Rectal smooth muscle tissue (tissue), 1 donor: ENCODE data around the gene AQP12A.

Experiments
- H3K27ac ChIP-seq: one replicate; pipeline ENCODE4 v1.7.0; 2013; ENCODE audit warnings: low read depth, low read length, inconsistent platforms
- H3K27me3 ChIP-seq: one replicate; pipeline ENCODE4 v1.7.0; 2013; ENCODE audit warnings: low read length; ENCODE audit not compliant: control insufficient read depth, insufficient read depth
- H3K36me3 ChIP-seq: one replicate; pipeline ENCODE4 v1.7.0; 2013; ENCODE audit warnings: low read length; ENCODE audit not compliant: control insufficient read depth, insufficient read depth
- H3K4me1 ChIP-seq: one replicate; pipeline ENCODE4 v1.7.0; 2013; ENCODE audit warnings: low read length; ENCODE audit not compliant: control insufficient read depth, insufficient read depth
- H3K4me3 ChIP-seq: one replicate; pipeline ENCODE4 v1.7.0; 2013; ENCODE audit warnings: low read length
- H3K9ac ChIP-seq: one replicate; pipeline ENCODE4 v1.7.0; 2013; ENCODE audit warnings: low read length

The AQP12A gene

DNA sequence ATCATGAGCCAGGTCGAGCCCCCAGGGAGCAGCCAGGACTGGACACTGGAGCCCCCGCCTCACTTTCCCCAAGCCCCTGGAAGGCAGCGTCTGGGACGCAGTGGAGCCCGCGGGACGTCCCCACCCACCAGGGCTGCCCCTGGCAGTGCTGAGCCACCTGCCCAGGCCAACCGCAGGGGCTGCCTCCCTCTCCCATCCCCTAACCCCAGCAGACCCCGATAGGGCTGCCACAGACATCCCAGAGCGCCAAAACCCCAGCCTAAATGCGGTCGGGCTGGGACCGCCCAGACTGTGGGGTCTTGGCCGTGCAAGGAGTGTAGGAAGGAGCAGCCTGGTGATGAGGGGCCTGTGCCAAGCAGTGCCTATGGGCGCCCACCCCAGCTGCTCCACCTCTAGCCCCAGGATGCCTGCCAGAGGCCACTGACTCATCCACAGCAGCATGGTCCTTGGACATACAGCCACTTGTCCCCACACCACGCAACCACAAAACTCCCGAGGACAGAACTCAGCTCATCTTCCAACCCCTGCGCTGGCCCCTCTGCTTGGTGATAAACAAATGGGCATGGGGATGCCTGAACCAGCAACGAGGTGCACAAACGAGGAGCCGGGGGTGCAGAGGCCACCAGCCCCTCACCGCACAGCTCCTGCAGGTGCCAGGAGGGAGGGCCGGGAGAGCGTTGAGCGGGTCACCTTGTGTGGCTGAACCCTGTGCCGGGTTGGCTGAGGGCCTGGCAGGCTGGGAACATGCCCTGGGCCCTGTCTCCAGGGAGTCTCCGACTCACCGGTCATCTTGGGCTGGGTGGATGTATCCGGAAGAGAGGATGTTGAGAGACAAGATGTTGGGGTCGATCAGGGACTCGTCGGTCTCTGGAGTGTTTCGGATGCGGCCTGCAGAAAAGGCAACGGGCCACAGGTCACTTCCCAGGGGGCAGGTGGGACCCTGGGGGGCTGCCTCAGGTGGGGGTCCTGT lies 44.9 kb downstream of the AQP12A start:
- Histone ChIP-seq H3K9ac (no peak overlapping the region), H3K27me3 (no peaks in the 10 kb centered on the region), H3K4me1 (peaks cover 6% of the 10 kb centered on the region), H3K27ac (no peak overlapping the region), H3K4me3 (no peak overlapping the region), H3K36me3 (no peaks in the 10 kb centered on the region)

DNA sequence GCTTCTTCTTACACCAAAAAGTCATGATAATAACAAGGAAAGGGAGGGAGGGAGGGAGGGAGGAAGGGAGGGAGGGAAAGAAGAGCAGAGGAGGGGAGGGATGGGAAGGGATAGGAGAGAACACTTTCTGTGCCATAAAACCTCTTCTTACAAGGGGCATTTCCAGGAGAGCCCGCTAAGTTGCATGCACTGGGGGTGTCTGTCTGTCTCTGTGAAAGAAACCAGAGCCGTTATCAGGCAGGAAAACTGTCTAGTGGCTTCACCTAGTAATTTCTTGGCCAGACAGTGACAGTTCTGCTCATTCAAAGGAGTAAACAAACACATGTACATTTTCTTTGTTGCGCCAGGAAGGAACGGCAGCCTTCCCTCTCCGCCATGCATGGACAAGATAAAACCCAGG lies 45.8 kb downstream of the AQP12A start:
- H3K9ac ChIP-seq, result no peak overlapping the region
- H3K4me3 ChIP-seq, result no peak overlapping the region
- no peaks in the 10 kb centered on the region for H3K27me3 ChIP-seq
- peaks cover 6% of the 10 kb centered on the region for H3K4me1 ChIP-seq
- H3K27ac ChIP-seq, result no peak overlapping the region
- no peaks in the 10 kb centered on the region for H3K36me3 ChIP-seq

- Histone ChIP-seq H3K36me3 (no peaks in the 10 kb centered on the region), H3K9ac (no peak overlapping the region), H3K4me1 (peaks cover 6% of the 10 kb centered on the region), H3K4me3 (no peak overlapping the region), H3K27ac (no peak overlapping the region), H3K27me3 (no peaks in the 10 kb centered on the region)
These were observed 46.3 kb downstream of the AQP12A start for GRCh38 chr2:240737958-240738357.

DNA sequence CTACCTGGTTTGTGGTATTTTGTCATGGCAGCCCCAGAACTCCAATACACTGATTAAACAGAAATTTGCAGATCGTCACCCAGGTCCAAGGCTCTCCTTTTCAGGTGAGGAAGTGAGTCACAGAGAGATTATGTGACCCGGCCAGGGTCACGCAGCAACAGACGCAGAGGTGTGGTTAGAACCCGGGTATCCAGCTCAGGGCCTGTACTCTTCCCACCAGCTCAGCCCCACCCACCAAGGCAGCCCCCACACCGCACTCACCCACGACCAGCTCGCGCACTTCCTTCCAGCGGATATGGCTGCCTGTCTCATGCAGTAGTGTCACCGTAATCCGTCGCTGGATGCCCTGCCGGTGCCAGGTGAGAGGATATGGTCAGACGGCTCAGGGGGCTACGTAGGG lies 48.1 kb downstream of the AQP12A start:
- Histone ChIP-seq H3K27me3 (no peaks in the 10 kb centered on the region), H3K36me3 (no peaks in the 10 kb centered on the region), H3K27ac (no peak overlapping the region), H3K4me1 (peaks cover 6% of the 10 kb centered on the region), H3K4me3 (no peak overlapping the region), H3K9ac (no peak overlapping the region)

- H3K36me3 ChIP-seq, result no peaks in the 10 kb centered on the region
- peaks cover 6% of the 10 kb centered on the region for H3K4me1 ChIP-seq
- no peak overlapping the region for H3K4me3 ChIP-seq
- H3K9ac ChIP-seq, result no peak overlapping the region
- no peak overlapping the region for H3K27ac ChIP-seq
- no peaks in the 10 kb centered on the region for H3K27me3 ChIP-seq
These were observed 49.4 kb downstream of the AQP12A start for GRCh38 chr2:240741091-240741490.

GRCh38 chr2:240742602-240743095 lies 51.0 kb downstream of the AQP12A start:
- H3K9ac ChIP-seq, result no peak overlapping the region
- peaks cover 3% of the 10 kb centered on the region for H3K4me1 ChIP-seq
- no peaks in the 10 kb centered on the region for H3K36me3 ChIP-seq
- no peaks in the 10 kb centered on the region for H3K27me3 ChIP-seq
- no peak overlapping the region for H3K27ac ChIP-seq
- no peak overlapping the region for H3K4me3 ChIP-seq

DNA sequence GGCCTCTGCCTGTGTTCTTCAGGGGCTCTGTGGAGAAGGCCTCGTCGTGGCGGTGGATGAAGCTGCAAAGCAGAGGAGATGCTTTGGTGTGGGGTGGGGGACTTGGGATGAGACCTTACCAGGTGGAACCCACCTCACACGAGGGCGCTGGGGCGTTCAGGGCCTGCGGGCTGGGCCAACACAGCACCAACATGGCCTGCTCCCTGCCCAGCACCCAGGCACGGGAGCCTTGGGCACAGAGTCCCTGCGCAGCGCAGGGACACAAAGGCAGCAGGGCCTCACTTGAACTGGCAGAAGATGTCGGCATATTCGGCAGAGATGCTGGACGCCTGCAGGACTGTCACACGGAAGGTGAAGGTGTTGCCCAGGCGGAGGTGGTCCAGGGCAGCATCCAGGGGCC lies 53.8 kb downstream of the AQP12A start:
- H3K36me3 ChIP-seq, result no peaks in the 10 kb centered on the region
- no peaks in the 10 kb centered on the region for H3K4me1 ChIP-seq
- no peak overlapping the region for H3K4me3 ChIP-seq
- H3K9ac ChIP-seq, result no peak overlapping the region
- H3K27me3 ChIP-seq, result no peaks in the 10 kb centered on the region
- H3K27ac ChIP-seq, result no peak overlapping the region

GRCh38 chr2:240745962-240746361 lies 54.3 kb downstream of the AQP12A start:
- no peak overlapping the region for H3K4me3 ChIP-seq
- no peak overlapping the region for H3K27ac ChIP-seq
- no peaks in the 10 kb centered on the region for H3K4me1 ChIP-seq
- H3K36me3 ChIP-seq, result no peaks in the 10 kb centered on the region
- H3K27me3 ChIP-seq, result no peaks in the 10 kb centered on the region
- no peak overlapping the region for H3K9ac ChIP-seq

GRCh38 chr2:240746671-240747070 lies 55.0 kb downstream of the AQP12A start:
- Histone ChIP-seq H3K36me3 (no peaks in the 10 kb centered on the region), H3K27ac (no peak overlapping the region), H3K4me3 (no peak overlapping the region), H3K4me1 (no peaks in the 10 kb centered on the region), H3K27me3 (no peaks in the 10 kb centered on the region), H3K9ac (no peak overlapping the region)

DNA sequence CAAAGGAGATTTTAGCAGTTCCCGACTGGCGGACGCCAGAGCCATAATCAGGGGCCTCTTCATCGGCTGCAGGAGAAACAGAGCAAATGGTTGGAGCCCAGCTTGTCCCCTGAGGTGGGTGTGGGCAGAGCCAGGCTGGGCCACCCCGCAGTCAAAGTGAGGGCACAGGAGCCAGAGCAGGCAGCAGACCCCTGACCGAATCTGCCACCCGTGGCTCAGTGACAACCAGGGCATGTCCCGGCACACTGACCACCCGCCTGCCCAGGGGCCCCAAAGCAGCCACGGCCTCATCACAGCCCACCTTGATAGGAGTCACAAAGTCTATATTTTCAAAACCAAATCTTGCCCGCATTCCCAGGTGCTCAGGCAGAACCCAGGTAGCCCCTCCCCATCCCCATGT lies 55.6 kb downstream of the AQP12A start:
- H3K27ac ChIP-seq, result no peak overlapping the region
- H3K9ac ChIP-seq, result no peak overlapping the region
- H3K4me1 ChIP-seq, result no peaks in the 10 kb centered on the region
- no peak overlapping the region for H3K4me3 ChIP-seq
- H3K27me3 ChIP-seq, result no peaks in the 10 kb centered on the region
- H3K36me3 ChIP-seq, result no peaks in the 10 kb centered on the region
